H9 (cell line): ENCODE measurements around the gene TMED7. TPM values are rescaled to one million over a fixed set of nuclear protein-coding genes. Genes with fewer than 3 reads are reported as not detected.

Experiments used
- DNase-seq: peaks from one replicate; pipeline ENCODE4 v3.0.0-alpha.2; 2017
- H2AFZ ChIP-seq: one replicate; pipeline ENCODE4 v1.6.1; 2013; ENCODE audit warnings: mild to moderate bottlenecking, low read length, control low read depth, moderate library complexity
- H2AK5ac ChIP-seq: 2 replicates; pipeline ENCODE4 v1.6.1; 2013; ENCODE audit warnings: low read length, control low read depth, mixed read lengths; ENCODE audit not compliant: insufficient read length
- H2BK120ac ChIP-seq: one replicate; pipeline ENCODE4 v1.6.1; 2013; ENCODE audit warnings: low read depth, mild to moderate bottlenecking, low read length, control low read depth, inconsistent platforms; ENCODE audit not compliant: poor library complexity, severe bottlenecking
- H2BK12ac ChIP-seq: 2 replicates; pipeline ENCODE4 v1.6.1; 2013; ENCODE audit warnings: low read length, control low read depth, mixed read lengths, low read depth; ENCODE audit not compliant: insufficient read length
- H2BK15ac ChIP-seq: 2 replicates; pipeline ENCODE4 v1.6.1; 2013; ENCODE audit warnings: low read depth, low read length, control low read depth
- H2BK20ac ChIP-seq: one replicate; pipeline ENCODE4 v1.6.1; 2013; ENCODE audit warnings: low read depth, mild to moderate bottlenecking, low read length, control low read depth, inconsistent platforms; ENCODE audit not compliant: poor library complexity, severe bottlenecking
- H2BK5ac ChIP-seq: 2 replicates; pipeline ENCODE4 v1.6.1; 2013; ENCODE audit warnings: low read length, control low read depth, mixed read lengths; ENCODE audit not compliant: insufficient read length
- H3K14ac ChIP-seq: 2 replicates; pipeline ENCODE4 v1.6.1; 2013; ENCODE audit warnings: low read length, control low read depth; ENCODE audit not compliant: insufficient read depth
- H3K18ac ChIP-seq: 2 replicates; pipeline ENCODE4 v1.6.1; 2013; ENCODE audit warnings: low read depth, mild to moderate bottlenecking, mixed read lengths, low read length, control low read depth; ENCODE audit not compliant: insufficient read length
- H3K23ac ChIP-seq: 2 replicates; pipeline ENCODE4 v1.6.1; 2013; ENCODE audit warnings: low read length, control low read depth, mixed read lengths, low read depth; ENCODE audit not compliant: insufficient read length
- H3K23me2 ChIP-seq: 2 replicates; pipeline ENCODE4 v1.6.1; 2013; ENCODE audit warnings: low read depth, mild to moderate bottlenecking, mixed read lengths, low read length, control low read depth; ENCODE audit not compliant: insufficient read length, poor library complexity, severe bottlenecking
- H3K27ac ChIP-seq: 2 replicates; pipeline ENCODE4 v1.5.1; 2013; ENCODE audit warnings: low read length, control low read depth, mixed read lengths, low read depth; ENCODE audit not compliant: insufficient read length
- H3K27me3 ChIP-seq: 2 replicates; pipeline ENCODE4 v1.6.1; 2013; ENCODE audit warnings: low read length, control low read depth, inconsistent platforms; ENCODE audit not compliant: insufficient read depth
- H3K4ac ChIP-seq: 2 replicates; pipeline ENCODE4 v1.6.1; 2013; ENCODE audit warnings: low read depth, mild to moderate bottlenecking, control low read depth, inconsistent platforms, low read length, moderate library complexity
- H3K4me1 ChIP-seq: 2 replicates; pipeline ENCODE4 v1.6.1; 2013; ENCODE audit warnings: low read length, control low read depth, inconsistent platforms; ENCODE audit not compliant: insufficient read depth
- H3K4me2 ChIP-seq: 2 replicates; pipeline ENCODE4 v1.6.1; 2013; ENCODE audit warnings: low read length, control low read depth, mixed read lengths; ENCODE audit not compliant: insufficient read length, insufficient read depth
- H3K56ac ChIP-seq: 2 replicates; pipeline ENCODE4 v1.6.1; 2013; ENCODE audit warnings: low read depth, mild to moderate bottlenecking, mixed read lengths, low read length, control low read depth; ENCODE audit not compliant: insufficient read length
- H3K79me1 ChIP-seq: 2 replicates; pipeline ENCODE4 v1.6.1; 2013; ENCODE audit warnings: low read depth, mild to moderate bottlenecking, moderate library complexity, low read length, control low read depth, inconsistent platforms; ENCODE audit not compliant: insufficient read depth, poor library complexity, severe bottlenecking
- H3K79me2 ChIP-seq: 2 replicates; pipeline ENCODE4 v1.6.1; 2013; ENCODE audit warnings: low read length, control low read depth, inconsistent platforms; ENCODE audit not compliant: insufficient read depth
- H3K9ac ChIP-seq: 2 replicates; pipeline ENCODE4 v1.6.1; 2013; ENCODE audit warnings: low read length, control low read depth, mixed read lengths; ENCODE audit not compliant: insufficient read length; ENCODE audit errors: extremely low read depth
- H3K9me3 ChIP-seq: one replicate; pipeline ENCODE4 v1.6.1; 2013; ENCODE audit warnings: low read depth, low read length, inconsistent platforms; ENCODE audit not compliant: control insufficient read depth
- H3T11ph ChIP-seq: one replicate; pipeline ENCODE4 v1.6.1; 2013; ENCODE audit warnings: mild to moderate bottlenecking, low read length, control low read depth, inconsistent platforms
- H4K20me1 ChIP-seq: one replicate; pipeline ENCODE4 v1.6.1; 2013; ENCODE audit not compliant: control insufficient read depth, insufficient read length, insufficient read depth
- H4K5ac ChIP-seq: 2 replicates; pipeline ENCODE4 v1.6.1; 2013; ENCODE audit warnings: low read depth, mild to moderate bottlenecking, mixed read lengths, low read length, control low read depth; ENCODE audit not compliant: insufficient read length
- H4K8ac ChIP-seq: replicated peaks from 2 replicates; pipeline ENCODE4 v1.6.1; 2013; ENCODE audit warnings: low read length, control low read depth, mixed read lengths, low read depth; ENCODE audit not compliant: insufficient read length
- H4K91ac ChIP-seq: 2 replicates; pipeline ENCODE4 v1.6.1; 2013; ENCODE audit warnings: low read depth, mild to moderate bottlenecking, moderate library complexity, mixed read lengths, low read length, control low read depth; ENCODE audit not compliant: insufficient read length
- H3K27ac Mint-ChIP-seq, 3 experiments: 2 replicates in 2 of 3; 3 replicates in 1 of 3; pipeline ENCODE4 v1.8.0; 2020 to 2021; ENCODE audit warnings: mixed read lengths in 3 of 3, mild to moderate bottlenecking in 1 of 3, moderate library complexity in 1 of 3
- H3K27me3 Mint-ChIP-seq: 2 replicates; pipeline ENCODE4 v1.8.0; 2021; ENCODE audit warnings: low read depth, mild to moderate bottlenecking, moderate library complexity, mixed read lengths
- H3K36me3 Mint-ChIP-seq, 3 experiments: 2 replicates in 2 of 3; 3 replicates in 1 of 3; pipeline ENCODE4 v1.8.0; 2020 to 2021; ENCODE audit warnings: low read depth in 3 of 3, mixed read lengths in 3 of 3; ENCODE audit not compliant: insufficient read depth in 1 of 3
- H3K4me1 Mint-ChIP-seq, 2 experiments: 2 replicates each; pipeline ENCODE4 v1.8.0; 2020; ENCODE audit warnings: mixed read lengths in 2 of 2
- H3K4me3 Mint-ChIP-seq, 2 experiments: 2 replicates in 1 of 2; 3 replicates in 1 of 2; pipeline ENCODE4 v1.8.0; 2020 to 2021; ENCODE audit warnings: mild to moderate bottlenecking in 2 of 2, mixed read lengths in 2 of 2, moderate library complexity in 1 of 2
- H3K9me3 Mint-ChIP-seq, 2 experiments: 2 replicates in 1 of 2; 3 replicates in 1 of 2; pipeline ENCODE4 v1.8.0; 2020; ENCODE audit warnings: mild to moderate bottlenecking in 2 of 2, mixed read lengths in 2 of 2, moderate library complexity in 1 of 2
- WGBS: extraction: QIAGEN DNeasy Blood & Tissue Kit; methylation state at CpG from one replicate; pipeline ENCODE4 v1.1.7; 2013; ENCODE audit warnings: missing lambda C conversion rate, low lambda C conversion rate, mixed read lengths; ENCODE audit not compliant: insufficient read length; ENCODE audit errors: extremely low coverage; 5-methylcytosine and 5-hydroxymethylcytosine counted together
- total RNA-seq: library from RNA; stranded (reverse); gene quantifications from 2 replicates; pipeline ENCODE4 v1.2.1, GENCODE V29; 2021
- TF ChIP-seq, protein P1 (sequence below): fragments of 200-600 bp; sonication (generic); conservative IDR thresholded peaks from 3 replicates; pipeline ENCODE4 v1.8.0; 2021; ENCODE audit warnings: antibody characterized with exemption, mild to moderate bottlenecking

TMED7 gene
- total RNA-seq, 1 experiment from 2014 or later, result 68.8 TPM

DNA sequence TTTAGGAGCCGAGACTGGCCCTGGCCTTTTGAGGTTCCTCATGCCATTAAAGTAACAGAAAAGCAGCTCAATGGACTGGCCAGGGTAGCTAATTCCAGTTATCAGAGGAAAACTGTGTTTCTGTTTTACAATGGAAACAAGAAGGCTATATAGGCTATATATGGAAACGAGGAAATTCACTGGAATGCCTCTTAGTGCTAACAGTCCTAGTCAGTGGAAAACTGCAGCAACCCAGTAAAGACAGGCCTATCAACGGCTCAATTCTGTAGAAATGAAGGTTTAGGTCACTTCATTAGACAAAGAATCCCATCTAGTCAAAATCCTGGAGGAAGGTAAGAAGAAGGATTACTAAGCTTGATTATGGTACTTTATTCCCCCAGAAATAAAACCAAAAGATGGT lies 20.4 kb downstream of the TMED7 start:
- no peak overlapping the region for H3K23ac ChIP-seq
- DNase-seq, result no peak
- no peak overlapping the region for H3K4me2 ChIP-seq
- no peak overlapping the region for H4K91ac ChIP-seq
- H3K27me3 Mint-ChIP-seq, result no peaks in the 10 kb centered on the region
- no peak overlapping the region for H3K56ac ChIP-seq
- no peak overlapping the region for H3T11ph ChIP-seq
- H3K9ac ChIP-seq, result no peak overlapping the region
- H3K79me2 ChIP-seq, result no peaks in the 10 kb centered on the region
- WGBS, result no CpG with 5 or more reads among the region's 3 CpGs
- no peak overlapping the region for H2BK5ac ChIP-seq
- no peak overlapping the region for H2AFZ ChIP-seq
- no peak overlapping the region for H4K5ac ChIP-seq
- no peaks in the 10 kb centered on the region for H3K27me3 ChIP-seq
- peaks cover 10% of the 10 kb centered on the region for H3K23me2 ChIP-seq
- H3K18ac ChIP-seq, result no peak overlapping the region
- H3K27ac Mint-ChIP-seq, result no peak overlapping the region
- no peak overlapping the region for H3K4me3 Mint-ChIP-seq
- H2BK12ac ChIP-seq, result no peak overlapping the region
- no peak overlapping the region for H3K4ac ChIP-seq
- no peak overlapping the region for H2BK120ac ChIP-seq
- peaks cover 0 to 6% (median 2%) of the 10 kb centered on the region in 3 experiments; a peak in 2 of 7 replicates for H3K36me3 Mint-ChIP-seq
- H3K27ac ChIP-seq, result no peak overlapping the region
- H3K79me1 ChIP-seq, result no peaks in the 10 kb centered on the region
- H3K9me3 Mint-ChIP-seq, result no peaks in the 10 kb centered on the region
- H4K8ac ChIP-seq, result no peak overlapping the region
- no peak overlapping the region for H3K14ac ChIP-seq
- TF ChIP-seq, protein P1, sequence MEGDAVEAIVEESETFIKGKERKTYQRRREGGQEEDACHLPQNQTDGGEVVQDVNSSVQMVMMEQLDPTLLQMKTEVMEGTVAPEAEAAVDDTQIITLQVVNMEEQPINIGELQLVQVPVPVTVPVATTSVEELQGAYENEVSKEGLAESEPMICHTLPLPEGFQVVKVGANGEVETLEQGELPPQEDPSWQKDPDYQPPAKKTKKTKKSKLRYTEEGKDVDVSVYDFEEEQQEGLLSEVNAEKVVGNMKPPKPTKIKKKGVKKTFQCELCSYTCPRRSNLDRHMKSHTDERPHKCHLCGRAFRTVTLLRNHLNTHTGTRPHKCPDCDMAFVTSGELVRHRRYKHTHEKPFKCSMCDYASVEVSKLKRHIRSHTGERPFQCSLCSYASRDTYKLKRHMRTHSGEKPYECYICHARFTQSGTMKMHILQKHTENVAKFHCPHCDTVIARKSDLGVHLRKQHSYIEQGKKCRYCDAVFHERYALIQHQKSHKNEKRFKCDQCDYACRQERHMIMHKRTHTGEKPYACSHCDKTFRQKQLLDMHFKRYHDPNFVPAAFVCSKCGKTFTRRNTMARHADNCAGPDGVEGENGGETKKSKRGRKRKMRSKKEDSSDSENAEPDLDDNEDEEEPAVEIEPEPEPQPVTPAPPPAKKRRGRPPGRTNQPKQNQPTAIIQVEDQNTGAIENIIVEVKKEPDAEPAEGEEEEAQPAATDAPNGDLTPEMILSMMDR, result no peak
- peaks cover 22 to 24% of the 10 kb centered on the region in 2 experiments for H3K4me1 Mint-ChIP-seq
- no peak overlapping the region for H2BK15ac ChIP-seq
- no peaks in the 10 kb centered on the region; the same call in 1 of the 2 replicates for H3K4me1 ChIP-seq
- H2BK20ac ChIP-seq, result no peak overlapping the region
- no peaks in the 10 kb centered on the region for H3K9me3 ChIP-seq
- H2AK5ac ChIP-seq, result no peak overlapping the region
- no peaks in the 10 kb centered on the region for H4K20me1 ChIP-seq
